B cell (primary cell): Measurements from ENCODE around the gene PAX2. TPM values are rescaled to one million over a fixed set of nuclear protein-coding genes. Genes with fewer than 3 reads are reported as not detected.
A peak's percentile ranks its signal among the peaks of the same experiment; 100 is the strongest.

Experiments
- ATAC-seq: fragments of 200-7000 bp; cut with Tn5 transposase; one replicate; pipeline ENCODE4 v1.10.0; 2021; ENCODE audit warnings: low read depth, mild to moderate bottlenecking, moderate number of reproducible peaks, moderate library complexity
- CTCF ChIA-PET: fragments of 350-600 bp; sonication (Branson Sonifier 250); formaldehyde crosslinking; loops from one replicate; lab custom pipeline; 2021; ENCODE audit warnings: antibody characterized with exemption, inconsistent platforms; lab: Charles Lee
- POLR2A ChIA-PET: fragments of 350-600 bp; sonication (Branson Sonifier 250); formaldehyde crosslinking; loops from one replicate; lab custom pipeline; 2021; ENCODE audit warnings: antibody characterized with exemption; lab: Charles Lee
- DNase-seq: peaks from one replicate; pipeline ENCODE4 v3.0.0; 2013
- H2AFZ ChIP-seq: 2 replicates; pipeline ENCODE4 v1.6.1; 2012; ENCODE audit warnings: mild to moderate bottlenecking, low read depth, low read length; ENCODE audit not compliant: insufficient read depth, poor library complexity, severe bottlenecking
- H3K27ac ChIP-seq, 2 donors: 1 replicate in 1 of 2; 2 replicates in 1 of 2; pipeline ENCODE4 v1.5.1; 2012 to 2013; ENCODE audit warnings: low read length in 2 of 2, mild to moderate bottlenecking in 2 of 2, moderate library complexity in 1 of 2
- H3K27me3 ChIP-seq, 4 experiments: fragments of 200-600 bp in 1 of 4; sonication (generic) in 1 of 4; replicated peaks in 1 of 4; 1 replicate in 2 of 4; 2 replicates in 2 of 4; pipeline versions ENCODE4 v1.6.1 to v1.7.0; 2013 to 2016; ENCODE audit warnings: low read length in 3 of 4, mild to moderate bottlenecking in 2 of 4, mixed read lengths in 1 of 4, moderate library complexity in 1 of 4; ENCODE audit not compliant: insufficient read depth in 4 of 4, control insufficient read depth in 3 of 4; ENCODE audit errors: control extremely low read depth in 1 of 4
- H3K36me3 ChIP-seq, 2 experiments: replicated peaks in 1 of 2; 1 replicate in 1 of 2; 2 replicates in 1 of 2; pipeline versions ENCODE4 v1.6.1 to v1.7.1; 2013; ENCODE audit warnings: low read length in 1 of 2; ENCODE audit not compliant: insufficient read depth in 2 of 2, control insufficient read depth in 1 of 2; ENCODE audit errors: control extremely low read depth in 1 of 2, extremely low read depth in 1 of 2
- H3K4me1 ChIP-seq, 2 donors: fragments of 200-600 bp in 1 of 2; sonication (generic) in 1 of 2; 1 replicate in 1 of 2; 2 replicates in 1 of 2; pipeline versions ENCODE4 v1.5.1 to v1.6.1; 2013 to 2017; ENCODE audit warnings: low read length in 2 of 2; ENCODE audit not compliant: control insufficient read depth in 2 of 2, insufficient read depth in 2 of 2
- H3K4me2 ChIP-seq: replicated peaks from 2 replicates; pipeline ENCODE3; 2012; ENCODE audit warnings: mild to moderate bottlenecking, low read depth, low read length; ENCODE audit not compliant: poor library complexity, severe bottlenecking
- H3K4me3 ChIP-seq, 5 experiments: fragments of 200-600 bp in 1 of 5; sonication (generic) in 1 of 5; 1 replicate in 3 of 5; 2 replicates in 2 of 5; pipeline versions ENCODE4 v1.5.1 to v1.7.0; 2011 to 2016; ENCODE audit warnings: low read length in 4 of 5, mild to moderate bottlenecking in 4 of 5, low read depth in 2 of 5, control low read depth in 1 of 5, moderate library complexity in 1 of 5; ENCODE audit not compliant: insufficient read depth in 1 of 5; ENCODE audit errors: control extremely low read depth in 1 of 5, extremely low read depth in 1 of 5
- H3K79me2 ChIP-seq: fragments of 200-600 bp; sonication (generic); one replicate; pipeline ENCODE4 v1.6.0; 2016; ENCODE audit warnings: low read length; ENCODE audit not compliant: control insufficient read depth, insufficient read depth
- H3K9ac ChIP-seq: fragments of 200-600 bp; sonication (generic); 2 replicates; pipeline ENCODE4 v1.6.1; 2017; ENCODE audit warnings: mild to moderate bottlenecking, low read length, moderate library complexity
- H3K9me3 ChIP-seq, 3 donors: one replicate each; pipeline versions ENCODE4 v1.6.1 to v1.7.1; 2013; ENCODE audit warnings: low read length in 2 of 3; ENCODE audit not compliant: control insufficient read depth in 2 of 3, insufficient read depth in 1 of 3; ENCODE audit errors: control extremely low read depth in 1 of 3
- H4K20me1 ChIP-seq: 2 replicates; pipeline ENCODE4 v1.6.0; 2012; ENCODE audit warnings: mild to moderate bottlenecking, low read length; ENCODE audit not compliant: insufficient read depth, control insufficient read depth, poor library complexity, severe bottlenecking
- H3K27ac Mint-ChIP-seq: one replicate; pipeline ENCODE4 v1.8.0; 2021; ENCODE audit warnings: mixed read lengths
- H3K27me3 Mint-ChIP-seq: one replicate; pipeline ENCODE4 v1.8.0; 2021; ENCODE audit warnings: mixed read lengths
- H3K4me1 Mint-ChIP-seq: one replicate; pipeline ENCODE4 v1.8.0; 2021; ENCODE audit warnings: mixed read lengths
- H3K4me3 Mint-ChIP-seq: one replicate; pipeline ENCODE4 v1.8.0; 2021; ENCODE audit warnings: mixed read lengths
- H3K9me3 Mint-ChIP-seq: one replicate; pipeline ENCODE4 v1.8.0; 2022; ENCODE audit warnings: mixed read lengths; ENCODE audit not compliant: insufficient read depth
- CTCF ChIP-seq: fragments of 200-600 bp; IDR thresholded peaks from one replicate; pipeline ENCODE4 v1.8.0; 2022; ENCODE audit warnings: antibody characterized with exemption, mild to moderate bottlenecking
- EZH2 ChIP-seq: IDR thresholded peaks from 2 replicates; pipeline ENCODE4 v1.6.1; 2012; ENCODE audit warnings: borderline replicate concordance, low read depth, mild to moderate bottlenecking, moderate library complexity, low read length; ENCODE audit not compliant: insufficient read depth, poor library complexity, severe bottlenecking
- WGBS: methylation state at CpG from one replicate; pipeline ENCODE4 v1.1.5; 2013; ENCODE audit warnings: missing lambda C conversion rate; ENCODE audit not compliant: insufficient coverage; 5-methylcytosine and 5-hydroxymethylcytosine counted together
- intact Hi-C: fragments of 100-400 bp; cut with micrococcal nuclease; formaldehyde crosslinking; loops from one replicate; pipeline ENCODE4 v1.10.0; 2022
- polyA plus RNA-seq: library from polyadenylated mRNA; depleted of rRNA; stranded (reverse); fragments of >200 nt; gene quantifications from 2 replicates; pipeline ENCODE4 v1.2.3, GENCODE V29; 2012
- total RNA-seq, 2 donors: library from RNA; stranded (reverse); fragments of 120-200 nt in 1 of 2; gene quantifications; 1 replicate in 1 of 2; 2 replicates in 1 of 2; pipeline versions ENCODE4 v1.2.3 to v1.2.4, GENCODE V29; 2013 to 2022

The PAX2 gene
- total and polyA plus RNA-seq, 2 donors (not counting 1 experiment from before 2014, with no cell fraction given), result 0.12 TPM; not detected in 1

- Mint-ChIP-seq H3K4me1 (peaks cover 30% of the 10 kb centered on the region), H3K9me3 (no peaks in the 10 kb centered on the region), H3K4me3 (peak overlapping the region; percentile 73), H3K27ac (no peak overlapping the region), H3K27me3 (peaks cover 78% of the 10 kb centered on the region)
- no peaks in the 10 kb centered on the region for H3K36me3 ChIP-seq
- CTCF ChIA-PET, result interaction anchor here (0.6 to 1.3 kb wide), 2 partner anchors 14 to 53 kb away, joined by 3 to 4 read pairs; no protein-coding TSS in a partner anchor
- H3K27ac ChIP-seq, result no peak overlapping the region
- WGBS, result 3% methylated on average over 38 of the region's 44 CpGs
- H2AFZ ChIP-seq, result peak overlapping the region; percentile 33
- DNase-seq (peak; percentile 52), ATAC-seq (peak; percentile 39)
- H3K9me3 ChIP-seq, result peaks cover 0 to 15% (median 0%) of the 10 kb centered on the region in 3 donors
- peak overlapping the region; percentile 85 for H3K4me2 ChIP-seq
- peak; percentile 16 for TF ChIP-seq CTCF
- TF ChIP-seq EZH2, result no peak
- peaks cover 28 to 32% of the 10 kb centered on the region in 2 donors for H3K4me1 ChIP-seq
- intact Hi-C loops, result no loop called here
- no peaks in the 10 kb centered on the region for H4K20me1 ChIP-seq
- peak overlapping the region; percentile 50 for H3K9ac ChIP-seq
- H3K4me3 ChIP-seq, result peak overlapping the region in 2 of 5 experiments; percentile 19 to 45
- H3K27me3 ChIP-seq, result peaks cover 0 to 90% (median 50%) of the 10 kb centered on the region in 4 experiments
- no peaks in the 10 kb centered on the region for H3K79me2 ChIP-seq
- POLR2A ChIA-PET, result no interaction called here
These were observed 16.2 kb upstream of the PAX2 start for GRCh38 chr10:100728928-100729861.
